Mesodermal cell (in vitro differentiated cells): ENCODE measurements around the gene AFAP1.
A peak's percentile ranks its signal among the peaks of the same experiment; 100 is the strongest.

ENCODE experiments used
- H3K27ac ChIP-seq: 2 replicates; pipeline ENCODE4 v1.7.0; 2013; ENCODE audit warnings: mild to moderate bottlenecking, low read depth, low read length, moderate library complexity; ENCODE audit not compliant: severe bottlenecking
- H3K36me3 ChIP-seq: 2 replicates; pipeline ENCODE4 v1.7.1; 2013; ENCODE audit warnings: mild to moderate bottlenecking, low read length, moderate library complexity; ENCODE audit not compliant: control insufficient read depth, insufficient read depth
- H3K4me1 ChIP-seq: one replicate; pipeline ENCODE4 v1.7.1; 2013; ENCODE audit warnings: mild to moderate bottlenecking, low read length; ENCODE audit not compliant: insufficient read depth, control insufficient read depth, poor library complexity, severe bottlenecking
- H3K4me3 ChIP-seq: 2 replicates; pipeline ENCODE4 v1.7.0; 2013; ENCODE audit warnings: low read length, control low read depth, mild to moderate bottlenecking; ENCODE audit not compliant: insufficient read depth, poor library complexity, severe bottlenecking; ENCODE audit errors: extremely low read depth
- H3K9me3 ChIP-seq: 2 replicates; pipeline ENCODE4 v1.7.1; 2013; ENCODE audit warnings: mild to moderate bottlenecking, low read length, moderate library complexity; ENCODE audit not compliant: control insufficient read depth
- WGBS, 2 experiments: methylation state at CpG; one replicate each; pipeline ENCODE4 v1.1.5; 2013; ENCODE audit warnings: missing lambda C conversion rate in 2 of 2; ENCODE audit not compliant: insufficient coverage in 2 of 2; 5-methylcytosine and 5-hydroxymethylcytosine counted together

The AFAP1 gene

DNA sequence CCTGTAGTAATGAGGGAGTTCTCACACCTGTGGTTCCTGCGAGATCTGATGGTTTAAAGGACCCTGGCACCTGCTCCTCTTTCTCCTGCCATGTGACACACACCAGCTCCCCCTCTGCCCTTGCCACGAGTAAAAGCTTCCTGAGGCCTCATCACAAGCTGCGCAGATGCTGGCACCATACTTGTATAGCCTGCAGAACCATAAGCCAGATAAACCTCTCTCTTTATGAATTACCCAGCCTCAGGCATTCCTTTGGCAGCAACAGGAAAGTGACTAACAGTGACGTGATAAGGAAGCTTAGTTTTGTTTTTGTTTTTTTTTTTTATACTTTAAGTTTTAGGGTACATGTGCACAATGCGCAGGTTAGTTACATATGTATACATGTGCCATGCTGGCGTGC, 130.9 kb downstream of the AFAP1 start:
- Histone ChIP-seq H3K4me3 (no peak overlapping the region), H3K4me1 (peaks cover 50% of the 10 kb centered on the region), H3K9me3 (peaks cover 6% of the 10 kb centered on the region), H3K36me3 (peaks cover 79% of the 10 kb centered on the region), H3K27ac (no peak overlapping the region)
- WGBS, 2 experiments = 96 to 98% methylated on average over 3 to 4 of the region's 6 CpGs

GRCh38 chr4:7808181-7808580, 131.5 kb downstream of the AFAP1 start:
- WGBS, 2 experiments = 96 to 97% methylated on average over 5 to 6 of the region's 8 CpGs

GRCh38 chr4:7807351-7807921, 132.2 kb downstream of the AFAP1 start:
- H3K36me3 ChIP-seq = peaks cover 71% of the 10 kb centered on the region
- WGBS, 2 experiments = 89 to 98% methylated on average over 9 of the region's 12 CpGs
- H3K4me3 ChIP-seq = no peak overlapping the region
- peak overlapping the region; percentile 78 for H3K27ac ChIP-seq
- H3K9me3 ChIP-seq = peaks cover 6% of the 10 kb centered on the region
- peaks cover 50% of the 10 kb centered on the region for H3K4me1 ChIP-seq

More at GRCh38 chr4:7808181-7808580, 131.5 kb downstream of the AFAP1 start:
- peaks cover 6% of the 10 kb centered on the region for H3K9me3 ChIP-seq
- peaks cover 79% of the 10 kb centered on the region for H3K36me3 ChIP-seq
- H3K4me3 ChIP-seq = no peak overlapping the region
- peaks cover 50% of the 10 kb centered on the region for H3K4me1 ChIP-seq
- no peak overlapping the region for H3K27ac ChIP-seq

GRCh38 chr4:7806338-7807090, 133.1 kb downstream of the AFAP1 start:
- H3K9me3 ChIP-seq = peaks cover 6% of the 10 kb centered on the region
- peak overlapping the region; percentile 78 for H3K27ac ChIP-seq
- 76 to 78% methylated on average over 8 to 9 of the region's 11 CpGs for WGBS, 2 experiments
- peaks cover 62% of the 10 kb centered on the region for H3K36me3 ChIP-seq
- peaks cover 42% of the 10 kb centered on the region for H3K4me1 ChIP-seq
- no peak overlapping the region for H3K4me3 ChIP-seq

GRCh38 chr4:7805533-7806337, 133.9 kb downstream of the AFAP1 start:
- peaks cover 6% of the 10 kb centered on the region for H3K9me3 ChIP-seq
- H3K27ac ChIP-seq = peak overlapping the region; percentile 78
- no peak overlapping the region for H3K4me3 ChIP-seq
- peaks cover 39% of the 10 kb centered on the region for H3K4me1 ChIP-seq
- peaks cover 60% of the 10 kb centered on the region for H3K36me3 ChIP-seq
- 70 to 71% methylated on average over 20 to 21 of the region's 21 CpGs for WGBS, 2 experiments

DNA sequence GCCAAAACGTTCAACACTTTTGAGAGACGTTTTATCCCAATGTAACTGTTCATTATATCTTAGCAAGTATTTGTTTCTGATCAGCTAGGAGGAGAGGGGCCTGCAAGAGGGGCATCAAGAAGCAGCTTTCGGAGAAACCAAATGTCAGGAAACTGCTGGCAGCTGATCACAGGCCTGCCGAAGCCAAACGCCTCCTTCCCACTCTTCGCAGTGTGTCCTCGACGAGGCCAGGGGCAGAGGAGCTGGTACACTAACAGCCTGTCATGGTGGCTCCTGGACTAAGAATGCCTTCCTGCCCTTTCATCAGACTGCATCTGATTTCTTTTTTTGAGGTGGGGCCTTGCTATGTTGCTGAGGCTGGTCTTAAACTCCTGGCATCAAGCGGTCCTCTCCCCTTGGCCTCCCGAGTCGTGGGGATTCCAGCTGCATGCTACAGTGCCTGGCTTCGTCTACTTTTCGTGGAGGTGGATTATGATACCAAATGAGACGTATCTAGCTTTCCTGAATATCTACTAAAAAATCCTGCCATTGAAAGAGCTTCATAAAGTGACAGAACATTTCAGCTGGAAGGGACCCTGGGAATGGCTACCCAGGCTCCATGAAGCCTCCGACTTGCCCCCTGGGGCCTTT, 134.8 kb downstream of the AFAP1 start:
- H3K4me3 ChIP-seq = no peak overlapping the region
- peaks cover 6% of the 10 kb centered on the region for H3K9me3 ChIP-seq
- H3K36me3 ChIP-seq = peaks cover 60% of the 10 kb centered on the region
- H3K4me1 ChIP-seq = peaks cover 39% of the 10 kb centered on the region
- H3K27ac ChIP-seq = peak overlapping the region; percentile 78
- WGBS, 2 experiments = 81 to 93% methylated on average over 13 to 14 of the region's 15 CpGs

GRCh38 chr4:7803992-7804755, 135.5 kb downstream of the AFAP1 start:
- Histone ChIP-seq H3K4me3 (no peak overlapping the region), H3K9me3 (peaks cover 6% of the 10 kb centered on the region), H3K4me1 (peaks cover 39% of the 10 kb centered on the region), H3K36me3 (peaks cover 60% of the 10 kb centered on the region), H3K27ac (peak overlapping the region; percentile 78)
- 59 to 63% methylated on average over 15 to 16 of the region's 16 CpGs for WGBS, 2 experiments

- Histone ChIP-seq H3K36me3 (peaks cover 60% of the 10 kb centered on the region), H3K4me1 (peaks cover 39% of the 10 kb centered on the region), H3K27ac (no peak overlapping the region), H3K9me3 (peaks cover 2% of the 10 kb centered on the region), H3K4me3 (no peak overlapping the region)
- WGBS, 2 experiments = 92 to 95% methylated on average over 5 to 7 of the region's 7 CpGs
Observed at GRCh38 chr4:7803371-7803770, 136.3 kb downstream of the AFAP1 start.

GRCh38 chr4:7802093-7802726, 137.5 kb downstream of the AFAP1 start:
- peaks cover 31% of the 10 kb centered on the region for H3K4me1 ChIP-seq
- no peak overlapping the region for H3K27ac ChIP-seq
- no peak overlapping the region for H3K4me3 ChIP-seq
- H3K36me3 ChIP-seq = peaks cover 60% of the 10 kb centered on the region
- WGBS, 2 experiments = 25% methylated on average over 4 of the region's 6 CpGs; no CpG with 5 or more reads in 1 of the 2 experiments
- no peaks in the 10 kb centered on the region for H3K9me3 ChIP-seq
